Spleen (tissue), 11 donors: ENCODE measurements around the gene ALOX12B. TPM values are rescaled to one million over a fixed set of nuclear protein-coding genes. Genes with fewer than 3 reads are reported as not detected.

Experiments used
- DNase-seq: peaks from one replicate; pipeline ENCODE4 v3.0.0-alpha.2; 2020
- H3K27ac ChIP-seq, 8 donors: fragments of 200-600 bp; sonication (generic) in 7 of 8; 1 replicate in 4 of 8; 2 replicates in 4 of 8; pipeline versions ENCODE4 v1.5.0 to v1.8.0; 2016 to 2021; ENCODE audit warnings: inconsistent platforms in 4 of 8, mild to moderate bottlenecking in 4 of 8, moderate library complexity in 1 of 8
- H3K27me3 ChIP-seq, 7 donors: fragments of 200-600 bp; sonication (generic) in 6 of 7; replicated peaks in 1 of 7; 1 replicate in 4 of 7; 2 replicates in 3 of 7; pipeline versions ENCODE4 v1.5.0 to v1.8.0; 2016 to 2021; ENCODE audit warnings: inconsistent platforms in 3 of 7, mild to moderate bottlenecking in 1 of 7
- H3K36me3 ChIP-seq, 6 donors: fragments of 200-600 bp; sonication (generic) in 5 of 6; 1 replicate in 4 of 6; 2 replicates in 2 of 6; pipeline versions ENCODE4 v1.5.0 to v1.8.0; 2016 to 2021; ENCODE audit warnings: inconsistent platforms in 2 of 6
- H3K4me1 ChIP-seq, 6 donors: fragments of 200-600 bp; sonication (generic) in 5 of 6; 1 replicate in 3 of 6; 2 replicates in 3 of 6; pipeline versions ENCODE4 v1.5.0 to v1.8.0; 2016 to 2021; ENCODE audit warnings: inconsistent platforms in 3 of 6
- H3K4me3 ChIP-seq, 8 donors: fragments of 200-600 bp; sonication (generic) in 7 of 8; 1 replicate in 4 of 8; 2 replicates in 4 of 8; pipeline versions ENCODE4 v1.5.0 to v1.8.0; 2016 to 2021; ENCODE audit warnings: inconsistent platforms in 4 of 8, mild to moderate bottlenecking in 4 of 8, moderate library complexity in 2 of 8
- H3K9me3 ChIP-seq, 8 donors: fragments of 200-600 bp; sonication (generic) in 7 of 8; 1 replicate in 4 of 8; 2 replicates in 4 of 8; pipeline versions ENCODE4 v1.5.0 to v1.8.0; 2016 to 2021; ENCODE audit warnings: inconsistent platforms in 4 of 8
- CTCF ChIP-seq, 11 experiments: fragments of 200-600 bp in 7 of 11; fragments of 450-650 bp in 4 of 11; sonication (generic) in 4 of 11; IDR thresholded peaks in 8 of 11; conservative IDR thresholded peaks in 3 of 11; 1 replicate in 7 of 11; 2 replicates in 4 of 11; pipeline versions ENCODE4 v1.4.0 to v1.8.0; 2016 to 2021; ENCODE audit warnings: antibody characterized with exemption in 11 of 11, inconsistent platforms in 4 of 11, mild to moderate bottlenecking in 1 of 11
- POLR2A ChIP-seq, 3 donors: fragments of 450-650 bp; IDR thresholded peaks; one replicate each; pipeline ENCODE4 v1.5.1; 2017; ENCODE audit warnings: antibody characterized with exemption in 3 of 3, mild to moderate bottlenecking in 1 of 3
- POLR2AphosphoS5 ChIP-seq, 3 donors: sonication (generic); formaldehyde crosslinking; IDR thresholded peaks; one replicate each; pipeline ENCODE4 v1.5.1; 2017; ENCODE audit warnings: antibody characterized with exemption in 3 of 3
- WGBS, 5 donors: extraction: QIAGEN DNeasy Blood & Tissue Kit in 3 of 5; methylation state at CpG; one replicate each; pipeline versions ENCODE4 v1.1.5 to v1.1.7; 2013 to 2018; 5-methylcytosine and 5-hydroxymethylcytosine counted together
- intact Hi-C: fragments of 100-400 bp; cut with DNase I; formaldehyde crosslinking; loops from one replicate; pipeline ENCODE4 v1.15.0; 2023; ENCODE audit warnings: low total_unique reads
- polyA plus RNA-seq, 3 donors: library from polyadenylated mRNA; stranded (reverse); fragments of 200-250 nt; gene quantifications; one replicate each; pipeline ENCODE4 v1.2.1, GENCODE V29; 2013
- total RNA-seq, 7 donors: library from RNA; depleted of rRNA in 3 of 7; stranded (reverse); fragments of >200 nt in 3 of 7; fragmentation: NEBNext Ultra II Directional in 4 of 7; extraction: Animal tissue kit (Norgen Biotek cat#: 25700) in 4 of 7; gene quantifications; one replicate each; pipeline versions ENCODE4 v1.1.0 to v1.2.1, GENCODE V29; 2016 to 2021
- donor health status: healthy with polysubstance abuse.
- donor health status: DM: no; HTN: no; CAD: no; lungs with moderate emphysema.
- donor health status: DM: no; HTN: no; CAD: no.
- donor health status: Bipolar disorder and iron deficiency.
- donor health status: healthy.
- donor health status: DM: no; HTN: no; CAD: no.
- donor health status: DM: yes; HTN: yes; CAD: no.

ALOX12B gene
- total and polyA plus RNA-seq, 10 donors = 0.47 to 1.3 (median 0.86) TPM; not detected in 4

GRCh38 chr17:8072341-8072728 is 15.2 kb downstream of the ALOX12B start:
- Histone ChIP-seq H3K36me3 (no peaks in the 10 kb centered on the region), H3K4me1 (peaks cover 7 to 41% (median 25%) of the 10 kb centered on the region in 6 donors), H3K9me3 (no peaks in the 10 kb centered on the region), H3K4me3 (peak overlapping the region in 2 of 8 donors; percentile 9 to 59), H3K27me3 (peaks cover 0 to 77% (median 56%) of the 10 kb centered on the region in 7 donors), H3K27ac (no peak overlapping the region)
- intact Hi-C loops = loop anchor here (10.0 kb wide), 1 partner anchor 232 kb away; no protein-coding TSS in a partner anchor
- no peak for TF ChIP-seq CTCF (IDR thresholded peaks at IDR 0.05 in 8 of 11, conservative IDR thresholded peaks at IDR 0.05 in 3 of 11)
- no peak for TF ChIP-seq POLR2AphosphoS5 (IDR thresholded peaks at IDR 0.05)
- TF ChIP-seq POLR2A (IDR thresholded peaks at IDR 0.05) = no peak
- 8 to 11% (median 9%) methylated on average over 23 to 28 of the region's 28 CpGs for WGBS, 5 donors
- peak; percentile 73 for DNase-seq

GRCh38 chr17:8071496-8071895 is 16.0 kb downstream of the ALOX12B start:
- WGBS, 5 donors = 88 to 93% (median 92%) methylated on average over 10 to 12 of the region's 12 CpGs
- Histone ChIP-seq H3K27ac (no peak overlapping the region), H3K36me3 (no peaks in the 10 kb centered on the region), H3K4me1 (peaks cover 7 to 41% (median 25%) of the 10 kb centered on the region in 6 donors), H3K27me3 (peaks cover 0 to 73% (median 49%) of the 10 kb centered on the region in 7 donors), H3K9me3 (no peaks in the 10 kb centered on the region), H3K4me3 (no peak overlapping the region)
- DNase-seq = peak; percentile 47
- intact Hi-C loops = loop anchor here (10.0 kb wide), 1 partner anchor 233 kb away; no protein-coding TSS in a partner anchor
- no peak for TF ChIP-seq CTCF (IDR thresholded peaks at IDR 0.05 in 8 of 11, conservative IDR thresholded peaks at IDR 0.05 in 3 of 11)
- TF ChIP-seq POLR2AphosphoS5 (IDR thresholded peaks at IDR 0.05) = no peak
- no peak for TF ChIP-seq POLR2A (IDR thresholded peaks at IDR 0.05)

- Histone ChIP-seq H3K4me3 (no peak overlapping the region), H3K4me1 (peaks cover 7 to 41% (median 25%) of the 10 kb centered on the region in 6 donors), H3K9me3 (no peaks in the 10 kb centered on the region), H3K36me3 (no peaks in the 10 kb centered on the region), H3K27me3 (peaks cover 0 to 72% (median 41%) of the 10 kb centered on the region in 7 donors), H3K27ac (peak overlapping the region in 3 of 8 donors; percentile 48 to 57 (median 56))
- 84 to 92% (median 89%) methylated on average over 3 of the region's 3 CpGs for WGBS, 5 donors
- TF ChIP-seq POLR2AphosphoS5 (IDR thresholded peaks at IDR 0.05) (no peak), POLR2A (IDR thresholded peaks at IDR 0.05) (no peak), CTCF (IDR thresholded peaks at IDR 0.05 in 8 of 11, conservative IDR thresholded peaks at IDR 0.05 in 3 of 11) (no peak)
- peak; percentile 45 for DNase-seq
- intact Hi-C loops = no loop called here
Measured at GRCh38 chr17:8069587-8069860, 18.0 kb downstream of the ALOX12B start.

- H3K4me3 ChIP-seq = no peak overlapping the region
- 53 to 67% (median 58%) methylated on average over 9 of the region's 9 CpGs for WGBS, 5 donors
- H3K27me3 ChIP-seq = peaks cover 0 to 72% (median 41%) of the 10 kb centered on the region in 7 donors
- peak overlapping the region in 3 of 8 donors; percentile 48 to 57 (median 56) for H3K27ac ChIP-seq
- no peaks in the 10 kb centered on the region for H3K36me3 ChIP-seq
- intact Hi-C loops = no loop called here
- H3K4me1 ChIP-seq = peaks cover 7 to 43% (median 23%) of the 10 kb centered on the region in 6 donors
- no peaks in the 10 kb centered on the region for H3K9me3 ChIP-seq
- TF ChIP-seq POLR2AphosphoS5 (IDR thresholded peaks at IDR 0.05) (no peak), POLR2A (IDR thresholded peaks at IDR 0.05) (no peak), CTCF (IDR thresholded peaks at IDR 0.05 in 8 of 11, conservative IDR thresholded peaks at IDR 0.05 in 3 of 11) (no peak)
- DNase-seq = peak; percentile 71
Measured at GRCh38 chr17:8068736-8069586, 18.6 kb downstream of the ALOX12B start.
